ENCODE data around the gene SIX5.

- no peak for TF ChIP-seq CREB3 (tag; conservative IDR thresholded peaks at IDR 0.05; ENCODE audit: low read depth)
- TF ChIP-seq NR1H2 (CRISPR knock-in tag; IDR thresholded peaks at IDR 0.05), result no peak
Observed at GRCh38 chr19:45765702-45766295, 3.3 kb downstream of the SIX5 start.
